Transverse colon (tissue), 4 donors: ENCODE data around the gene OGA.
A peak's percentile ranks its signal among the peaks of the same experiment; 100 is the strongest.

Experiments
- CTCF ChIP-seq, 5 experiments: fragments of 200-600 bp in 3 of 5; fragments of 450-650 bp in 2 of 5; sonication (generic) in 3 of 5; IDR thresholded peaks; 1 replicate in 2 of 5; 2 replicates in 3 of 5; pipeline ENCODE4 v1.5.1; 2016 to 2017; ENCODE audit warnings: antibody characterized with exemption in 5 of 5, inconsistent platforms in 3 of 5, mild to moderate bottlenecking in 2 of 5, moderate library complexity in 1 of 5
- EP300 ChIP-seq: sonication (generic); formaldehyde crosslinking; IDR thresholded peaks from one replicate; pipeline ENCODE4 v1.6.1; 2017; ENCODE audit warnings: antibody characterized with exemption, low read depth
- POLR2A ChIP-seq: fragments of 450-650 bp; IDR thresholded peaks from one replicate; pipeline ENCODE4 v1.6.1; 2016; ENCODE audit warnings: antibody characterized with exemption, mild to moderate bottlenecking, moderate library complexity
- POLR2AphosphoS5 ChIP-seq, 3 donors: sonication (generic); formaldehyde crosslinking; IDR thresholded peaks; one replicate each; pipeline ENCODE4 v1.6.1; 2016; ENCODE audit warnings: antibody characterized with exemption in 3 of 3

DNA sequence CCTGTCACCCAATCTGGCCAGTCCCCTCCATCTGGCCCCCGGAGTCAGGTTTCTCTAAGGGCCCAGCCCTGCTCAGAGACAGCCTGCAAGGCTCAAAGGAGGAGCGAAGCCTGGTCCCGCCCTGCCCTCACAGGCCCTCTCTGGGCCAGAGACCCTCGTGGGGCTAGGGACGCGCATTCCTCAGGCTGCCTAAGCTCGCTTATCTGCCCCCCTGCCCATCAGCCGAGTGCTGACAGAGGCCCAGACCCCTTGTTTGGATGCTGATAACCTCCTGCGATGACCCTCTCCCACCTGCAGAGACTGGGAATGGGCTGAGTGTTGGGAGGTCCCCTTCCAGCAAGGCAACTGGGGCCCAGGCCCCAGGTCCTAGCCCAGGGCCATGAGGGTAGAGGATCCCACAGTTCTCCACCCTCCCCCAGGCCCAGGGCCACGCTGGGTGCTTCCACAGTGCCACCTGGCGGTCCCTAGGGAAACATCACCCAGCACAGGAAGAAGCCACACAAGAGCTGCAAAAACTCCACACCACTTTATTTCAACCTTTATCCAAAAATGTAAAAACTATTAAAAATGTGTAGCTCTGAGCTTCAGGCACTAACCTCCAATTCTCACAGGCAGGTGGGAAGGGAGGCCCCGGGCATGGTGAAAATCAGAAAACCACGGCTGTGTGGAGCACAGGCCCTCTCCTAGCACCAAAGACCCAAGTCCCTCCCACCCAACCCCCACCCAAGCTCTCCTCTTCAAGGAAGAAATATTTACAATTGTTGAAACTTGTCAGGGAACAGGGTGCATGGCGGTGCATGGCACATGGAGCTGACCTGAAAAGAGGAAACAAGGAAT lies 37.2 kb downstream of the OGA start:
- TF ChIP-seq CTCF (IDR thresholded peaks at IDR 0.05), result peak; percentile 82 to 97 (median 93)
- no peak for TF ChIP-seq EP300
- TF ChIP-seq POLR2A, result no peak
- TF ChIP-seq POLR2AphosphoS5 (IDR thresholded peaks at IDR 0.05), result no peak
